ENCODE data around the gene CLEC4E.

GRCh38 chr12:8561011-8561410 lies 20.3 kb upstream of the CLEC4E start:
- TF ChIP-seq CTCF (IDR thresholded peaks at IDR 0.05) (no peak), POLR2A (IDR thresholded peaks at IDR 0.05) (no peak), EP300 (IDR thresholded peaks at IDR 0.05) (no peak)

Data from upper lobe of left lung (tissue), 4 donors.